GM15510 (cell line): Measurements from ENCODE around the gene ARHGAP19.

Source experiments
- POLR2A ChIP-seq: IDR thresholded peaks from 3 replicates; pipeline ENCODE4 v1.6.1; 2011; ENCODE audit warnings: borderline replicate concordance; ENCODE audit not compliant: insufficient read length; ENCODE audit errors: extremely low read depth

The ARHGAP19 gene

GRCh38 chr10:97180363-97180755 lies 112.1 kb downstream of the ARHGAP19 start:
- TF ChIP-seq POLR2A: no peak

DNA sequence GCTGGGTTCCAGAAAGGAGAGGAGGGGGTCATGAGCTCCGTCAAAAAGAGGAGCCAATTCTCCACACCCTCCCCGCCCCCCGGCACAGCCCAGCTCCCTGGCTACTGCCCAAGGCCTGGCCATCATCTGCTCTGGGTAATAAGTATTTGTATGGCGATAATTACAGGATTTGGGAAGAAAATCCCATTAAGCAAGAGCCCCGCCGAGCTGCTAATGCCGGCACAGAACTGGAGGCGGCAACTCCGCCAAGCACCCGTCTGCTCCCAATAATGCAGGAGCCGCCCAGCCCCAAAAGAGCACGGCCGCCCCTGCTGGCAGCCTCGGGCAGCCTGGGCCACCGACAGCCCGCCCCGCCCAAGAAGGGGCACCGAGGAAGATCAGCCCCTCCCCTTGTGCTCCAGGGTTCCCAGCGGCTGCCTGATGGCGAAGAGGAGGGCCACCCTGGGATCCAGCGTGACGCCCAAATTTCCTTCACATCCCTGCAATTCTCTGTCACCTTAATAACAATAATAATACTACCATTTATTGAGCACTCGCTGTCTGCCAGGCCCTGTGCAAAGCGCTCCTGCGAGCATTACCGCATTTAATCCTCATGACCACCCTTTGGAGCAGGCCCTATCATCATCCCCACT lies 112.6 kb downstream of the ARHGAP19 start:
- TF ChIP-seq POLR2A: no peak

DNA sequence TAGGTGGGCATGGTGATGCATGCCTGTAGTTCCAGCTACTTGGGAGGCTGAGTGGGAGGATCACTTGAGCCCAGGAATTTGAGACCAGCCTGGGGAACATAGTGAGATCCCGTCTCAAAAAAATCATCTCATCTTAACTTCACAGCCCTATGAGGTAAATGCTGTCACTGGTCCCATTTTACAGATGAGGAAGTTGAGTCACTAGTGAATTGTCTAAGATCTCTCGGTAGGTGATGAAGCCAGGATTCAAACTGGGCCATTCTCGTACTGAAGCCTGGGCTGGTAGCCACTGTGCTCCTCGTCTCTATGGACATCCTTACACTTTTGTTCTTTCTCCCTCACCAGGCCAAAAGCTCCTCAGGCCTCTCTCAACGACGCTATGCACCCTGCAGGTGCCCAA lies 113.1 kb downstream of the ARHGAP19 start:
- TF ChIP-seq POLR2A: no peak

GRCh38 chr10:97178074-97178473 lies 114.4 kb downstream of the ARHGAP19 start:
- TF ChIP-seq POLR2A: no peak

GRCh38 chr10:97176226-97176625 lies 116.2 kb downstream of the ARHGAP19 start:
- TF ChIP-seq POLR2A: no peak

DNA sequence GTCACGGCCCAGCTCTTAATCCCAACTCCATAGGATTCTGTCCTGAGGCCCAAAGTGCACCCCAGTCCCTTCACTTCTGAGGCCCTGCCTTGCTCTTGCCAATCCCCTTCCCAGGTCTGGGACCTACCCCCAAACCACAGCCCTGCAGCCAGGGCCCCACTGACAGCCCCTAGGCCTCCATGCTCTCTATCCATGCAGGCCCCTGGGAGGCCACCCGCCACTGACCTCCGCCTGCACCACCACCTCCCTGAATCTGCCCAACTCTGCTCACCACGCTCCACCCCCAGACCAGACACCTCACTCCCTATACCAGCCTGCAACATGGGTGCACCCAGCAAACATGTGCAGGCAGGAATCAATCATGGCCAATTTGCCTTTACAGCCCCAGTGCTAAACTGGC lies 116.9 kb downstream of the ARHGAP19 start:
- no peak for TF ChIP-seq POLR2A

- TF ChIP-seq POLR2A: no peak
These were observed 117.5 kb downstream of the ARHGAP19 start for GRCh38 chr10:97174941-97175340.

DNA sequence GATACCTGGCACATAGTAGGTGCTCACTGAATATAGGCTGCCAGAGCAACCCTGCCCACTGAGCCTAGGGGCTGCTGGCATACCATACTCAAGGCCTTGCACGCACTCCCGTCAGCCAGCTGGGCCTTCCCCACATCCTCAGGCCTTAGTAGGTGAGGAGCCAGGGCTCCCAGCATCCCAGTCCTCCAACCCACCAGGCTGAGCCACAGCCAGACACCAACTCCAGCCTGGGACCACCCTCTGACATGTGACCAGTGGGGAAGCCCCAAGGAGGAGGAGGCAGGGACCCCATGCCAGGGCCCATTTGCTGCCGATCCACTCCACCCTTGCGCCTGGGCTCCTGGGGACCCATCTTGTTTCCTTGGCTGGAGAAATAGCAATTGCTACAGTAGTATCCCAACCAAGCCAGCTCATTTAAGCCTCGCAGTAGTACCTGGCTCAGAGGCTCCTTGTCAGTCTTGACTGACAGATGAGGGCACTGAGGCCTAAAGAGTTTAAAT lies 118.1 kb downstream of the ARHGAP19 start:
- TF ChIP-seq POLR2A: no peak

DNA sequence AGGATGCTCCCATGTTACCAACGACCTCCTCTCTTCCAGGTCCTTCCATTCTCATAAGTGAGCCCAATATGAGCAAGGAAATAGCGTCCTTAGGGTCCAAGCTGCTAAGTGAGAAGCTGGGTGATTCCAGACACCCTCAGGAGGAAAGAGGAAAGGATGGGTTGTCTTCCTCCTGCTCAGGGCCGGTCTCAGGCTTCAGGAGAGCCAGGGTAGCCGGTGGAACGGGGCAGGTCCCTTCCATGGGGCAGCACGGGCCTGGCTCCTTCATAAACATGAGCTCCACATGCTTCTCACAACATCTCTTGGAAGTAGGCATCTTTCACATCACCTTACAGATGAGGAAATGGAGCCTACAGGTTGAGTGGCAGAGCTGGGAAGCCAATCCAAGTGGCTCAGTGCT lies 119.4 kb downstream of the ARHGAP19 start:
- TF ChIP-seq POLR2A: no peak
